GM12878 (cell line): ENCODE data around the gene WWP2. TPM values are rescaled to one million over a fixed set of nuclear protein-coding genes. Genes with fewer than 3 reads are reported as not detected.

Source experiments
- ATAC-seq: fragments of 200-7000 bp; cut with Tn5 transposase; 3 replicates; pipeline ENCODE4 v1.9.1; 2020; ENCODE audit warnings: mild to moderate bottlenecking, moderate library complexity
- BruUV-seq: library from RNA; stranded (reverse); fragments of 400-500 nt; replicated peaks from 2 replicates; lab custom pipeline; 2021; lab: Mats Ljungman, UMichigan
- CTCF ChIA-PET: fragments of 300-600 bp; sonication (Branson Sonifier 250); formaldehyde crosslinking; extraction: SDS; loops from one replicate; lab custom pipeline; 2021; ENCODE audit warnings: inconsistent platforms; lab: Yijun Ruan, JAX
- POLR2A ChIA-PET: fragments of 350-600 bp; formaldehyde crosslinking; extraction: SDS; loops from one replicate; lab custom pipeline; 2021; ENCODE audit warnings: inconsistent platforms; lab: Charles Lee
- RAD21 ChIA-PET: fragments of 300-600 bp; sonication (Branson Sonifier 250); formaldehyde crosslinking; loops from one replicate; lab custom pipeline; 2023; ENCODE audit warnings: antibody characterized with exemption; ENCODE audit not compliant: unreplicated experiment; lab: Charles Lee
- SMC1A ChIA-PET: fragments of 300-600 bp; sonication (Branson Sonifier 250); formaldehyde crosslinking; loops from one replicate; lab custom pipeline; 2023; ENCODE audit not compliant: unreplicated experiment, uncharacterized antibody; lab: Charles Lee
- DNase-seq: peaks from one replicate; pipeline ENCODE4 v3.0.0-alpha.2; 2011; ENCODE audit warnings: low read depth, low spot score
- FAIRE-seq: peaks from 3 replicates; lab custom pipeline; 2011; peaks lifted over from hg19 to GRCh38; lab: Jason Lieb, UNC
- H2AFZ ChIP-seq: 2 replicates; pipeline ENCODE4 v1.6.0; 2011; ENCODE audit warnings: low read depth, low read length, control low read depth; ENCODE audit not compliant: control insufficient read depth
- H3K27ac ChIP-seq: 2 replicates; pipeline ENCODE4 v1.5.1; 2011; ENCODE audit warnings: control low read depth; ENCODE audit not compliant: control insufficient read depth, insufficient read depth
- H3K27me3 ChIP-seq, 2 experiments: replicated peaks in 1 of 2; 2 replicates each; pipeline versions ENCODE4 v1.6.0 to v1.6.1; 2011; ENCODE audit warnings: low read length in 1 of 2; ENCODE audit not compliant: control insufficient read depth in 2 of 2, insufficient read depth in 2 of 2
- H3K36me3 ChIP-seq, 2 experiments: 2 replicates each; pipeline ENCODE4 v1.5.1; 2011; ENCODE audit warnings: low read length in 1 of 2; ENCODE audit not compliant: control insufficient read depth in 2 of 2, insufficient read depth in 2 of 2
- H3K4me1 ChIP-seq: 2 replicates; pipeline ENCODE4 v1.6.1; 2011; ENCODE audit warnings: mild to moderate bottlenecking, low read length, moderate library complexity, mixed read lengths; ENCODE audit not compliant: control insufficient read depth, insufficient read depth
- H3K4me2 ChIP-seq: 2 replicates; pipeline ENCODE4 v1.6.0; 2011; ENCODE audit warnings: control low read depth; ENCODE audit not compliant: control insufficient read depth, insufficient read depth
- H3K4me3 ChIP-seq: fragments of 200-600 bp; sonication (generic); 2 replicates; pipeline ENCODE4 v1.5.1; 2016
- H3K79me2 ChIP-seq: 2 replicates; pipeline ENCODE4 v1.6.0; 2011; ENCODE audit warnings: low read length; ENCODE audit not compliant: control insufficient read depth, insufficient read depth
- H3K9ac ChIP-seq: 2 replicates; pipeline ENCODE4 v1.8.0; 2011; ENCODE audit warnings: low read length, control low read depth, mixed read lengths; ENCODE audit not compliant: control insufficient read depth, insufficient read depth
- H3K9me3 ChIP-seq: replicated peaks from 3 replicates; pipeline ENCODE4 v1.5.1; 2011; ENCODE audit warnings: mild to moderate bottlenecking, low read length; ENCODE audit not compliant: control insufficient read depth, insufficient read depth
- H4K20me1 ChIP-seq: 2 replicates; pipeline ENCODE4 v1.6.0; 2011; ENCODE audit not compliant: control insufficient read depth, insufficient read depth
- CEBPB ChIP-seq, 2 experiments: fragments of 150-350 bp in 1 of 2; IDR thresholded peaks; 2 replicates each; pipeline ENCODE4 v1.6.1; 2012 to 2014; ENCODE audit warnings: low read depth in 2 of 2, low read length in 2 of 2, borderline replicate concordance in 1 of 2, inconsistent platforms in 1 of 2
- LARP7 ChIP-seq: fragments of 450-650 bp; IDR thresholded peaks from 2 replicates; pipeline ENCODE4 v1.6.1; 2017; ENCODE audit warnings: mild to moderate bottlenecking
- POLR2A ChIP-seq: IDR thresholded peaks from 2 replicates; pipeline ENCODE4 v1.6.1; 2011; ENCODE audit warnings: low read depth, mild to moderate bottlenecking, low read length
- POU2F2 ChIP-seq: IDR thresholded peaks from 3 replicates; pipeline ENCODE4 v1.6.1; 2011; ENCODE audit warnings: low read depth, mild to moderate bottlenecking, low read length, borderline replicate concordance
- WGBS: methylation state at CpG from one replicate; pipeline ENCODE4 v1.1.6; 2016; ENCODE audit warnings: low lambda C conversion rate; ENCODE audit not compliant: insufficient replicate concordance, insufficient coverage; ENCODE audit errors: missing lambda C conversion rate; 5-methylcytosine and 5-hydroxymethylcytosine counted together
- in situ Hi-C: fragments of 300-500 bp; cut with MboI; formaldehyde crosslinking; loops from 9 replicates; pipeline ENCODE4 v1.14.3; 2018; ENCODE audit warnings: mixed read lengths
- intact Hi-C: fragments of 100-400 bp; cut with micrococcal nuclease; formaldehyde crosslinking; loops from one replicate; pipeline ENCODE4 v1.14.2; 2022; ENCODE audit not compliant: unreplicated experiment
- polyA plus RNA-seq, 11 experiments: library from polyadenylated mRNA; depleted of rRNA in 4 of 11; unstranded in 6 of 11; stranded (reverse) in 5 of 11; fragments of >200 nt; fragmentation: Nextera tagmentation in 4 of 11; fragmentation: Illumina TruSeq in 1 of 11; extraction: Ambion mirVana in 4 of 11; extraction: Trizol in 1 of 11; gene quantifications; 1 replicate in 1 of 11; 2 replicates in 10 of 11; pipeline versions ENCODE4 v1.2.1 to v1.2.3, GENCODE V29; 2011 to 2016; ENCODE audit warnings: inconsistent platforms in 2 of 11, missing spikeins in 2 of 11, low read depth in 1 of 11
- total RNA-seq, 4 experiments: library from RNA; depleted of rRNA in 3 of 4; stranded (reverse); fragments of >200 nt in 3 of 4; fragmentation: Illumina TruSeq in 1 of 4; extraction: Trizol in 1 of 4; gene quantifications; 2 replicates each; pipeline versions ENCODE4 v1.2.1 to v1.2.3, GENCODE V29; 2013 to 2021
- TF ChIP-seq, protein P1 (sequence below): fragments of 450-650 bp; IDR thresholded peaks from 2 replicates; pipeline ENCODE4 v1.6.1; 2018; ENCODE audit warnings: mild to moderate bottlenecking, low read depth, moderate library complexity; ENCODE audit not compliant: partially characterized antibody
- TF ChIP-seq, protein P2 (sequence below): fragments of 450-650 bp; IDR thresholded peaks from 2 replicates; pipeline ENCODE4 v1.6.1; 2016; ENCODE audit warnings: mild to moderate bottlenecking, moderate library complexity, borderline replicate concordance

Gene WWP2
- total and polyA plus RNA-seq, 10 of the 15 experiments (the other 5 are each of a cell fraction or from before 2014, with no cell fraction given) = 2.8 to 47.0 (median 23.8) TPM

DNA sequence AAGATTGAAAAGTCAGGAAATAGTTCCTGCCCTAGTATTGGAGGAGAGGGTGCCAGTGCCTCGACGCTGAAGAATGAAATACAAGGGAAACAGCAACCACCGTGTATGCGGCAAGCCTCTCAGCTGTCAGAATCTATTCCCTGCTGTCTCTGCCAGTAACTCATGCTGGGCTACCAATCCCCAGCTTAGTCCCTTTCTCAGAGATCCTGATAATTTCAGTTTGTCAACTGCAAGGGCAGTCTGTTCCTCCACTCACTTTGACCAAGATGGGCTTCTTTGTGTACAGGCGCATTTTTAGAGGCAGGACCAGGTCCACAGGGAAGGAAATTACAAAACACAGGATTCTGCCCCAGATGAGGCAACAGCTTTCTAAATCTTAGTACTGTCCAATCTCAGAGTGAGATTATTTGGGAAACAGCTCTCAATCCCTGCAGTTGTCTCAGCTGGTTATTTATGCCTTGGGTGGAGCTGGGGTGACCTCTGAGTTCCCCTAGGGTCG is 37.1 kb upstream of the WWP2 start:
- H3K4me2 ChIP-seq = peak overlapping the region; percentile 59
- POLR2A ChIA-PET = interaction anchor here (0.6 to 5.6 kb wide), 4 partner anchors 22 to 755 kb away, joined by 3 to 25 read pairs (median 3); partner anchors contain the start of gene NOB1
- H3K79me2 ChIP-seq = peaks cover 20% of the 10 kb centered on the region

More for the DNA sequence above, 37.1 kb upstream of the WWP2 start:
- ChIA-PET CTCF (interaction anchor here (1.0 to 8.2 kb wide), 6 partner anchors 12 to 325 kb away, joined by 3 to 68 read pairs (median 8); partner anchors contain the start of gene NOB1), SMC1A (interaction anchor here (1.6 to 8.3 kb wide), 5 partner anchors 14 to 329 kb away, joined by 4 to 47 read pairs (median 7); partner anchors contain the start of genes NOB1 and WWP2), RAD21 (interaction anchor here (0.7 to 2.2 kb wide), 3 partner anchors 16 to 329 kb away, joined by 3 to 11 read pairs (median 10); partner anchors contain the start of gene NOB1)
- WGBS = 98% methylated on average over 6 of the region's 6 CpGs
- Histone ChIP-seq H3K9ac (no peak overlapping the region), H3K4me1 (no peaks in the 10 kb centered on the region; the same call in none of the 2 replicates), H2AFZ (no peak overlapping the region), H3K27ac (peak overlapping the region; percentile 4; the same call in 1 of the 2 replicates), H3K4me3 (peak overlapping the region; percentile 78; the same call in 1 of the 2 replicates), H3K36me3 (no peaks in the 10 kb centered on the region), H4K20me1 (no peaks in the 10 kb centered on the region), H3K9me3 (no peaks in the 10 kb centered on the region; the same call in 2 of the 3 replicates), H3K27me3 (no peaks in the 10 kb centered on the region)
- intact Hi-C loops (no loop called here), in situ Hi-C loops (no loop called here)
- DNase-seq = no peak
- no TSS peak for BruUV-seq
- ATAC-seq = no peak
- no peak for TF ChIP-seq POLR2A
- TF ChIP-seq POU2F2 = no peak
- TF ChIP-seq CEBPB (IDR thresholded peaks at IDR 0.05; ENCODE audit: borderline replicate concordance in 1 of 2, low read depth in 2 of 2, low read length in 2 of 2) = no peak
- TF ChIP-seq, protein P1, sequence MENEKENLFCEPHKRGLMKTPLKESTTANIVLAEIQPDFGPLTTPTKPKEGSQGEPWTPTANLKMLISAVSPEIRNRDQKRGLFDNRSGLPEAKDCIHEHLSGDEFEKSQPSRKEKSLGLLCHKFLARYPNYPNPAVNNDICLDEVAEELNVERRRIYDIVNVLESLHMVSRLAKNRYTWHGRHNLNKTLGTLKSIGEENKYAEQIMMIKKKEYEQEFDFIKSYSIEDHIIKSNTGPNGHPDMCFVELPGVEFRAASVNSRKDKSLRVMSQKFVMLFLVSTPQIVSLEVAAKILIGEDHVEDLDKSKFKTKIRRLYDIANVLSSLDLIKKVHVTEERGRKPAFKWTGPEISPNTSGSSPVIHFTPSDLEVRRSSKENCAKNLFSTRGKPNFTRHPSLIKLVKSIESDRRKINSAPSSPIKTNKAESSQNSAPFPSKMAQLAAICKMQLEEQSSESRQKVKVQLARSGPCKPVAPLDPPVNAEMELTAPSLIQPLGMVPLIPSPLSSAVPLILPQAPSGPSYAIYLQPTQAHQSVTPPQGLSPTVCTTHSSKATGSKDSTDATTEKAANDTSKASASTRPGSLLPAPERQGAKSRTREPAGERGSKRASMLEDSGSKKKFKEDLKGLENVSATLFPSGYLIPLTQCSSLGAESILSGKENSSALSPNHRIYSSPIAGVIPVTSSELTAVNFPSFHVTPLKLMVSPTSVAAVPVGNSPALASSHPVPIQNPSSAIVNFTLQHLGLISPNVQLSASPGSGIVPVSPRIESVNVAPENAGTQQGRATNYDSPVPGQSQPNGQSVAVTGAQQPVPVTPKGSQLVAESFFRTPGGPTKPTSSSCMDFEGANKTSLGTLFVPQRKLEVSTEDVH = no peak
- TF ChIP-seq LARP7 = no peak
- TF ChIP-seq, protein P2, sequence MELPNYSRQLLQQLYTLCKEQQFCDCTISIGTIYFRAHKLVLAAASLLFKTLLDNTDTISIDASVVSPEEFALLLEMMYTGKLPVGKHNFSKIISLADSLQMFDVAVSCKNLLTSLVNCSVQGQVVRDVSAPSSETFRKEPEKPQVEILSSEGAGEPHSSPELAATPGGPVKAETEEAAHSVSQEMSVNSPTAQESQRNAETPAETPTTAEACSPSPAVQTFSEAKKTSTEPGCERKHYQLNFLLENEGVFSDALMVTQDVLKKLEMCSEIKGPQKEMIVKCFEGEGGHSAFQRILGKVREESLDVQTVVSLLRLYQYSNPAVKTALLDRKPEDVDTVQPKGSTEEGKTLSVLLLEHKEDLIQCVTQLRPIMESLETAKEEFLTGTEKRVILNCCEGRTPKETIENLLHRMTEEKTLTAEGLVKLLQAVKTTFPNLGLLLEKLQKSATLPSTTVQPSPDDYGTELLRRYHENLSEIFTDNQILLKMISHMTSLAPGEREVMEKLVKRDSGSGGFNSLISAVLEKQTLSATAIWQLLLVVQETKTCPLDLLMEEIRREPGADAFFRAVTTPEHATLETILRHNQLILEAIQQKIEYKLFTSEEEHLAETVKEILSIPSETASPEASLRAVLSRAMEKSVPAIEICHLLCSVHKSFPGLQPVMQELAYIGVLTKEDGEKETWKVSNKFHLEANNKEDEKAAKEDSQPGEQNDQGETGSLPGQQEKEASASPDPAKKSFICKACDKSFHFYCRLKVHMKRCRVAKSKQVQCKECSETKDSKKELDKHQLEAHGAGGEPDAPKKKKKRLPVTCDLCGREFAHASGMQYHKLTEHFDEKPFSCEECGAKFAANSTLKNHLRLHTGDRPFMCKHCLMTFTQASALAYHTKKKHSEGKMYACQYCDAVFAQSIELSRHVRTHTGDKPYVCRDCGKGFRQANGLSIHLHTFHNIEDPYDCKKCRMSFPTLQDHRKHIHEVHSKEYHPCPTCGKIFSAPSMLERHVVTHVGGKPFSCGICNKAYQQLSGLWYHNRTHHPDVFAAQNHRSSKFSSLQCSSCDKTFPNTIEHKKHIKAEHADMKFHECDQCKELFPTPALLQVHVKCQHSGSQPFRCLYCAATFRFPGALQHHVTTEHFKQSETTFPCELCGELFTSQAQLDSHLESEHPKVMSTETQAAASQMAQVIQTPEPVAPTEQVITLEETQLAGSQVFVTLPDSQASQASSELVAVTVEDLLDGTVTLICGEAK = no peak
- no peak for FAIRE-seq
